HepG2 (cell line): ENCODE results near the gene ARID3C. TPM values are rescaled to one million over a fixed set of nuclear protein-coding genes. Genes with fewer than 3 reads are reported as not detected.

ENCODE experiments used
- FOXP4 ChIP-seq: sonication (generic); formaldehyde crosslinking; IDR thresholded peaks from 2 replicates; pipeline ENCODE4 v1.4.0; 2020; ENCODE audit warnings: missing genetic modification reagents
- IRF1 ChIP-seq: sonication (generic); formaldehyde crosslinking; IDR thresholded peaks from 2 replicates; pipeline ENCODE4 v1.4.0; 2020; ENCODE audit warnings: low read depth, mild to moderate bottlenecking, missing genetic modification reagents
- KLF15 ChIP-seq: sonication (generic); formaldehyde crosslinking; IDR thresholded peaks from 2 replicates; pipeline ENCODE4 v1.8.1; 2023; ENCODE audit warnings: borderline replicate concordance, mild to moderate bottlenecking, inconsistent platforms, missing genetic modification reagents, mixed read lengths
- U2AF2 ChIP-seq: fragments of 200-400 bp; formaldehyde crosslinking; IDR thresholded peaks from 2 replicates; pipeline ENCODE4 v1.6.1; 2017; ENCODE audit warnings: low read depth, mild to moderate bottlenecking, low read length
- ZMYM3 ChIP-seq: sonication (generic); formaldehyde crosslinking; IDR thresholded peaks from 2 replicates; pipeline ENCODE4 v1.5.1; 2020; ENCODE audit warnings: mild to moderate bottlenecking, missing genetic modification reagents
- ZNF441 ChIP-seq: sonication (generic); formaldehyde crosslinking; IDR thresholded peaks from 2 replicates; pipeline ENCODE4 v1.7.0; 2021; ENCODE audit warnings: missing genetic modification reagents, borderline replicate concordance
- ZNF513 ChIP-seq: sonication (generic); formaldehyde crosslinking; conservative IDR thresholded peaks from 2 replicates; pipeline ENCODE4 v1.5.0; 2020; ENCODE audit warnings: missing genetic modification reagents
- ZNF609 ChIP-seq: sonication (generic); formaldehyde crosslinking; IDR thresholded peaks from 2 replicates; pipeline ENCODE4 v1.4.0; 2020; ENCODE audit warnings: mild to moderate bottlenecking, missing genetic modification reagents, borderline replicate concordance
- polyA plus RNA-seq, 8 experiments: library from polyadenylated mRNA; depleted of rRNA in 3 of 8; stranded (reverse) in 7 of 8; unstranded in 1 of 8; fragments of >200 nt; fragmentation: Illumina TruSeq in 4 of 8; extraction: Trizol in 4 of 8; gene quantifications; 2 replicates each; pipeline versions ENCODE4 v1.2.1 to v1.2.3, GENCODE V29; 2011 to 2016; ENCODE audit warnings: low read depth in 4 of 8, missing spikeins in 1 of 8, mixed read lengths in 1 of 8; ENCODE audit not compliant: insufficient read depth in 1 of 8
- total RNA-seq, 5 experiments: library from RNA; depleted of rRNA; stranded (reverse); fragments of >200 nt; fragmentation: Illumina TruSeq; extraction: Trizol; gene quantifications; 2 replicates each; pipeline ENCODE4 v1.2.3, GENCODE V29; 2016; ENCODE audit warnings: low read depth in 1 of 5

Gene ARID3C
- total and polyA plus RNA-seq, 2 of the 13 experiments (the other 11 are each of a cell fraction or from before 2014, with no cell fraction given), result not detected

GRCh38 chr9:34575241-34575640 lies 53.6 kb downstream of the ARID3C start (continued):
- TF ChIP-seq ZNF609 (CRISPR knock-in tag) (no peak), U2AF2 (no peak), FOXP4 (CRISPR knock-in tag) (no peak), IRF1 (CRISPR knock-in tag) (no peak), ZMYM3 (CRISPR knock-in tag) (no peak), ZNF513 (CRISPR knock-in tag) (no peak), KLF15 (CRISPR knock-in tag) (no peak), ZNF441 (no peak)
